Measurements from ENCODE around the gene FBXO3. TPM values are rescaled to one million over a fixed set of nuclear protein-coding genes. Genes with fewer than 3 reads are reported as not detected.

The FBXO3 gene
- polyA plus RNA-seq, 3 donors from 2014 or later, result 33.5 to 46.9 (median 36.9) TPM

- Mint-ChIP-seq H3K27me3 (ENCODE audit: low read depth in 3 of 3) (peaks cover 0 to 2% (median 0%) of the 10 kb centered on the region in 3 donors), H3K27ac (no peak overlapping the region), H3K36me3 (peaks cover 16 to 49% (median 28%) of the 10 kb centered on the region in 3 donors), H3K4me1 (no peaks in the 10 kb centered on the region), H3K9me3 (no peaks in the 10 kb centered on the region), H3K4me3 (no peak overlapping the region)
- no peak for DNase-seq
Observed at GRCh38 chr11:33753304-33753967, 20.9 kb downstream of the FBXO3 start.

GRCh38 chr11:33751878-33752277 lies 22.4 kb downstream of the FBXO3 start:
- Mint-ChIP-seq H3K36me3 (peaks cover 20 to 55% (median 32%) of the 10 kb centered on the region in 3 donors), H3K4me3 (no peak overlapping the region), H3K4me1 (no peaks in the 10 kb centered on the region), H3K27ac (no peak overlapping the region), H3K27me3 (ENCODE audit: low read depth in 3 of 3) (peaks cover 0 to 2% (median 0%) of the 10 kb centered on the region in 3 donors), H3K9me3 (no peaks in the 10 kb centered on the region)
- DNase-seq, result no peak

GRCh38 chr11:33747979-33748378 lies 26.3 kb downstream of the FBXO3 start:
- no peaks in the 10 kb centered on the region for H3K9me3 Mint-ChIP-seq
- no peak overlapping the region for H3K27ac Mint-ChIP-seq
- H3K27me3 Mint-ChIP-seq (ENCODE audit: low read depth in 3 of 3), result peaks cover 0 to 1% (median 0%) of the 10 kb centered on the region in 3 donors

GRCh38 chr11:33743291-33743690 lies 31.0 kb downstream of the FBXO3 start:
- peaks cover 0 to 1% (median 0%) of the 10 kb centered on the region in 3 donors for H3K27me3 Mint-ChIP-seq (ENCODE audit: low read depth in 3 of 3)
- H3K9me3 Mint-ChIP-seq, result no peaks in the 10 kb centered on the region
- DNase-seq, result no peak
- H3K4me3 Mint-ChIP-seq, result no peak overlapping the region
- H3K4me1 Mint-ChIP-seq, result no peaks in the 10 kb centered on the region
- H3K27ac Mint-ChIP-seq, result no peak overlapping the region
- peaks cover 12 to 34% (median 24%) of the 10 kb centered on the region in 3 donors for H3K36me3 Mint-ChIP-seq

More at GRCh38 chr11:33747979-33748378, 26.3 kb downstream of the FBXO3 start:
- peaks cover 22 to 51% (median 27%) of the 10 kb centered on the region in 3 donors for H3K36me3 Mint-ChIP-seq
- no peak for DNase-seq
- H3K4me1 Mint-ChIP-seq, result no peaks in the 10 kb centered on the region
- no peak overlapping the region for H3K4me3 Mint-ChIP-seq

GRCh38 chr11:33742249-33742851 lies 32.0 kb downstream of the FBXO3 start:
- peak overlapping the region in 1 of 6 donors; percentile 29 for H3K27ac Mint-ChIP-seq
- DNase-seq, result peak in 2 of 3 donors; percentile 15 to 27
- no peaks in the 10 kb centered on the region for H3K4me1 Mint-ChIP-seq
- peaks cover 7 to 27% (median 24%) of the 10 kb centered on the region in 3 donors for H3K36me3 Mint-ChIP-seq
- peaks cover 0 to 1% (median 0%) of the 10 kb centered on the region in 3 donors for H3K27me3 Mint-ChIP-seq (ENCODE audit: low read depth in 3 of 3)
- no peak overlapping the region for H3K4me3 Mint-ChIP-seq
- H3K9me3 Mint-ChIP-seq, result no peaks in the 10 kb centered on the region

GRCh38 chr11:33741806-33742205 lies 32.5 kb downstream of the FBXO3 start:
- no peak for DNase-seq
- Mint-ChIP-seq H3K9me3 (no peaks in the 10 kb centered on the region), H3K4me1 (peaks cover 3 to 4% of the 10 kb centered on the region in 2 donors), H3K27ac (peak overlapping the region in 1 of 6 donors; percentile 29), H3K27me3 (ENCODE audit: low read depth in 3 of 3) (peaks cover 0 to 1% (median 0%) of the 10 kb centered on the region in 3 donors), H3K4me3 (no peak overlapping the region), H3K36me3 (peaks cover 6 to 24% (median 19%) of the 10 kb centered on the region in 3 donors)

GRCh38 chr11:33737362-33737821 lies 36.9 kb downstream of the FBXO3 start:
- DNase-seq, result no peak
- Mint-ChIP-seq H3K27ac (peak overlapping the region; percentile 16 to 88 (median 62)), H3K4me1 (peaks cover 23 to 28% of the 10 kb centered on the region in 2 donors), H3K27me3 (ENCODE audit: low read depth in 3 of 3) (peaks cover 2 to 12% (median 3%) of the 10 kb centered on the region in 3 donors), H3K4me3 (peak overlapping the region; percentile 22 to 97 (median 93)), H3K9me3 (no peaks in the 10 kb centered on the region), H3K36me3 (no peaks in the 10 kb centered on the region)

GRCh38 chr11:33736148-33736812 lies 38.0 kb downstream of the FBXO3 start, which contains the start of gene CD59:
TSS of gene CD59 (minus strand) at chr11:33736423. CDS start at chr11:33722445, 13,978 bp downstream.
- peak; percentile 74 to 77 (median 75) for DNase-seq
- Mint-ChIP-seq H3K9me3 (no peaks in the 10 kb centered on the region), H3K36me3 (no peaks in the 10 kb centered on the region), H3K4me1 (peaks cover 25 to 35% of the 10 kb centered on the region in 2 donors), H3K4me3 (peak within 1 kb of the TSS; percentile 89 to 97 (median 93)), H3K27me3 (ENCODE audit: low read depth in 3 of 3) (peaks cover 2 to 12% (median 3%) of the 10 kb centered on the region in 3 donors), H3K27ac (peak within 1 kb of the TSS; percentile 45 to 90 (median 76))

- peak; percentile 69 to 71 (median 70) for DNase-seq
- H3K4me3 Mint-ChIP-seq, result peak overlapping the region; percentile 89 to 97 (median 93)
- H3K36me3 Mint-ChIP-seq, result no peaks in the 10 kb centered on the region
- H3K27ac Mint-ChIP-seq, result peak overlapping the region; percentile 36 to 90 (median 76)
- H3K9me3 Mint-ChIP-seq, result no peaks in the 10 kb centered on the region
- H3K27me3 Mint-ChIP-seq (ENCODE audit: low read depth in 3 of 3), result peaks cover 2 to 12% (median 3%) of the 10 kb centered on the region in 3 donors
- H3K4me1 Mint-ChIP-seq, result peaks cover 25 to 35% of the 10 kb centered on the region in 2 donors
Observed at GRCh38 chr11:33735271-33736147, 38.8 kb downstream of the FBXO3 start.

GRCh38 chr11:33734441-33735270 lies 39.7 kb downstream of the FBXO3 start:
- peak overlapping the region; percentile 89 to 97 (median 93) for H3K4me3 Mint-ChIP-seq
- no peaks in the 10 kb centered on the region for H3K9me3 Mint-ChIP-seq
- peaks cover 2 to 12% (median 3%) of the 10 kb centered on the region in 3 donors for H3K27me3 Mint-ChIP-seq (ENCODE audit: low read depth in 3 of 3)
- DNase-seq, result no peak
- peak overlapping the region; percentile 36 to 90 (median 64) for H3K27ac Mint-ChIP-seq
- peaks cover 25 to 35% of the 10 kb centered on the region in 2 donors for H3K4me1 Mint-ChIP-seq
- no peaks in the 10 kb centered on the region for H3K36me3 Mint-ChIP-seq

GRCh38 chr11:33733980-33734379 lies 40.3 kb downstream of the FBXO3 start:
- H3K36me3 Mint-ChIP-seq, result no peaks in the 10 kb centered on the region
- no peak for DNase-seq
- peaks cover 2 to 12% (median 3%) of the 10 kb centered on the region in 3 donors for H3K27me3 Mint-ChIP-seq (ENCODE audit: low read depth in 3 of 3)
- no peaks in the 10 kb centered on the region for H3K9me3 Mint-ChIP-seq
- H3K4me3 Mint-ChIP-seq, result peak overlapping the region in 4 of 5 donors; percentile 8 to 93 (median 49)
- peaks cover 25 to 35% of the 10 kb centered on the region in 2 donors for H3K4me1 Mint-ChIP-seq
- H3K27ac Mint-ChIP-seq, result no peak overlapping the region

Measured in immature natural killer cell (primary cell).